Smooth muscle cell of the brain vasculature (primary cell): ENCODE data around the gene CHGA.

ENCODE experiments used
- DNase-seq: peaks from one replicate; pipeline ENCODE4 v3.0.0-alpha.2; 2012; ENCODE audit warnings: low read depth, low spot score

CHGA gene

GRCh38 chr14:92960706-92961566 is 38.0 kb downstream of the CHGA start:
- DNase-seq = no peak

GRCh38 chr14:92961567-92961855 is 38.6 kb downstream of the CHGA start:
- no peak for DNase-seq

- DNase-seq = no peak
These were observed 39.3 kb downstream of the CHGA start for GRCh38 chr14:92962031-92962830.

GRCh38 chr14:92962831-92963095 is 39.8 kb downstream of the CHGA start:
- DNase-seq = no peak

GRCh38 chr14:92963301-92964123 is 40.6 kb downstream of the CHGA start:
- DNase-seq = no peak

- DNase-seq = no peak
These were observed 41.5 kb downstream of the CHGA start for GRCh38 chr14:92964124-92965109.

- DNase-seq = no peak
These were observed 42.3 kb downstream of the CHGA start for GRCh38 chr14:92965281-92965680.

GRCh38 chr14:92967346-92967926 is 44.5 kb downstream of the CHGA start:
- DNase-seq = no peak

GRCh38 chr14:92968291-92969020 is 45.5 kb downstream of the CHGA start:
- no peak for DNase-seq

- DNase-seq = no peak
These were observed 46.5 kb downstream of the CHGA start for GRCh38 chr14:92969430-92969829.

GRCh38 chr14:92969871-92970270 is 46.9 kb downstream of the CHGA start:
- DNase-seq = no peak

- no peak for DNase-seq
These were observed 47.3 kb downstream of the CHGA start for GRCh38 chr14:92970271-92970670.

- no peak for DNase-seq
These were observed 48.7 kb downstream of the CHGA start for GRCh38 chr14:92971601-92972180.

GRCh38 chr14:92973261-92973797 is 50.4 kb downstream of the CHGA start:
- DNase-seq = no peak

- DNase-seq = no peak
These were observed 50.9 kb downstream of the CHGA start for GRCh38 chr14:92973798-92974372.

- no peak for DNase-seq
These were observed 51.8 kb downstream of the CHGA start for GRCh38 chr14:92974541-92975345.

- no peak for DNase-seq
These were observed 53.3 kb downstream of the CHGA start for GRCh38 chr14:92976268-92976667.
